Suprapubic skin (tissue), 4 donors: ENCODE measurements around the gene ENPP7. TPM values are rescaled to one million over a fixed set of nuclear protein-coding genes. Genes with fewer than 3 reads are reported as not detected.
A peak's percentile ranks its signal among the peaks of the same experiment; 100 is the strongest.

ENCODE experiments used
- DNase-seq, 2 donors: peaks; one replicate each; pipeline ENCODE4 v3.0.0-alpha.2; 2019; ENCODE audit warnings: low spot score in 2 of 2
- H3K27ac ChIP-seq: fragments of 200-600 bp; sonication (generic); one replicate; pipeline ENCODE4 v1.5.1; 2019
- H3K27me3 ChIP-seq: fragments of 200-600 bp; sonication (generic); one replicate; pipeline ENCODE4 v1.5.1; 2019
- H3K36me3 ChIP-seq: fragments of 200-600 bp; sonication (generic); one replicate; pipeline ENCODE4 v1.5.1; 2019
- H3K4me1 ChIP-seq: fragments of 200-600 bp; sonication (generic); one replicate; pipeline ENCODE4 v1.5.1; 2019
- H3K4me3 ChIP-seq: fragments of 200-600 bp; sonication (generic); one replicate; pipeline ENCODE4 v1.5.1; 2019; ENCODE audit warnings: mild to moderate bottlenecking
- H3K9me3 ChIP-seq: fragments of 200-600 bp; sonication (generic); one replicate; pipeline ENCODE4 v1.5.1; 2019
- EP300 ChIP-seq: sonication (generic); formaldehyde crosslinking; IDR thresholded peaks from one replicate; pipeline ENCODE4 v1.6.1; 2017; ENCODE audit warnings: antibody characterized with exemption
- POLR2A ChIP-seq, 2 donors: fragments of 450-650 bp; IDR thresholded peaks; one replicate each; pipeline ENCODE4 v1.6.1; 2017; ENCODE audit warnings: antibody characterized with exemption in 2 of 2, mild to moderate bottlenecking in 2 of 2, moderate library complexity in 2 of 2
- POLR2AphosphoS5 ChIP-seq, 3 donors: sonication (generic); formaldehyde crosslinking; IDR thresholded peaks; one replicate each; pipeline ENCODE4 v1.6.1; 2017; ENCODE audit warnings: antibody characterized with exemption in 3 of 3
- WGBS: methylation state at CpG from one replicate; pipeline ENCODE4 v1.1.5; 2018; 5-methylcytosine and 5-hydroxymethylcytosine counted together
- total RNA-seq, 4 donors: library from RNA; depleted of rRNA; stranded (reverse); fragments of >200 nt; gene quantifications; one replicate each; pipeline ENCODE4 v1.1.0, GENCODE V29; 2016
- TF ChIP-seq, protein P1 (sequence below), 2 donors: fragments of 200-600 bp in 1 of 2; fragments of 450-650 bp in 1 of 2; sonication (generic) in 1 of 2; IDR thresholded peaks; one replicate each; pipeline ENCODE4 v1.5.1; 2016 to 2019; ENCODE audit warnings: antibody characterized with exemption in 2 of 2, mild to moderate bottlenecking in 1 of 2, moderate library complexity in 1 of 2

ENPP7 gene
- total RNA-seq, 4 donors from 2014 or later: not detected

DNA sequence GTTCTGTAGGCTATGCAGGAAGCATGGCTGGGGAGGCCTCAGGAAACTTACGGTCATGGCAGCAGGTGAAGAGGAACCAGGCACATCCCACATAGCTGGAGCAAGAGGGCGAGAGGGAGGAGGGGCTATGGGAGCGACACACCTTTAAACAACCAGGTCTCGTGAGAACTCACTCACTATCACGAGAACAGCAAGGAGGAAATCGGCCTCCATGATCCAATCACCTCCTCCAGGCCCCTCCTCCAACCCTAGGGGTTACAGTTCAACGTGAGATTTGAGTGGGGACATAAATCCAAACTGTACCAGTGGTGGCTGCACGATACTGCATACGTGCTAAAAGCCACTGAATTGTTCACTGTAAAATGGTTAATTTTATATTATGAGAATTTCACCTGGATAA lies 26.1 kb upstream of the ENPP7 start:
- no peak overlapping the region for H3K27ac ChIP-seq
- DNase-seq: no peak
- peaks cover 11% of the 10 kb centered on the region for H3K4me1 ChIP-seq
- TF ChIP-seq POLR2AphosphoS5 (IDR thresholded peaks at IDR 0.05): no peak
- TF ChIP-seq EP300: no peak
- TF ChIP-seq, protein P1, sequence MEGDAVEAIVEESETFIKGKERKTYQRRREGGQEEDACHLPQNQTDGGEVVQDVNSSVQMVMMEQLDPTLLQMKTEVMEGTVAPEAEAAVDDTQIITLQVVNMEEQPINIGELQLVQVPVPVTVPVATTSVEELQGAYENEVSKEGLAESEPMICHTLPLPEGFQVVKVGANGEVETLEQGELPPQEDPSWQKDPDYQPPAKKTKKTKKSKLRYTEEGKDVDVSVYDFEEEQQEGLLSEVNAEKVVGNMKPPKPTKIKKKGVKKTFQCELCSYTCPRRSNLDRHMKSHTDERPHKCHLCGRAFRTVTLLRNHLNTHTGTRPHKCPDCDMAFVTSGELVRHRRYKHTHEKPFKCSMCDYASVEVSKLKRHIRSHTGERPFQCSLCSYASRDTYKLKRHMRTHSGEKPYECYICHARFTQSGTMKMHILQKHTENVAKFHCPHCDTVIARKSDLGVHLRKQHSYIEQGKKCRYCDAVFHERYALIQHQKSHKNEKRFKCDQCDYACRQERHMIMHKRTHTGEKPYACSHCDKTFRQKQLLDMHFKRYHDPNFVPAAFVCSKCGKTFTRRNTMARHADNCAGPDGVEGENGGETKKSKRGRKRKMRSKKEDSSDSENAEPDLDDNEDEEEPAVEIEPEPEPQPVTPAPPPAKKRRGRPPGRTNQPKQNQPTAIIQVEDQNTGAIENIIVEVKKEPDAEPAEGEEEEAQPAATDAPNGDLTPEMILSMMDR (IDR thresholded peaks at IDR 0.05): no peak
- no peak for TF ChIP-seq POLR2A (IDR thresholded peaks at IDR 0.05)
- H3K36me3 ChIP-seq: no peaks in the 10 kb centered on the region
- no peaks in the 10 kb centered on the region for H3K9me3 ChIP-seq
- 74% methylated on average over 9 of the region's 9 CpGs for WGBS
- peaks cover 46% of the 10 kb centered on the region for H3K27me3 ChIP-seq
- H3K4me3 ChIP-seq: no peak overlapping the region

DNA sequence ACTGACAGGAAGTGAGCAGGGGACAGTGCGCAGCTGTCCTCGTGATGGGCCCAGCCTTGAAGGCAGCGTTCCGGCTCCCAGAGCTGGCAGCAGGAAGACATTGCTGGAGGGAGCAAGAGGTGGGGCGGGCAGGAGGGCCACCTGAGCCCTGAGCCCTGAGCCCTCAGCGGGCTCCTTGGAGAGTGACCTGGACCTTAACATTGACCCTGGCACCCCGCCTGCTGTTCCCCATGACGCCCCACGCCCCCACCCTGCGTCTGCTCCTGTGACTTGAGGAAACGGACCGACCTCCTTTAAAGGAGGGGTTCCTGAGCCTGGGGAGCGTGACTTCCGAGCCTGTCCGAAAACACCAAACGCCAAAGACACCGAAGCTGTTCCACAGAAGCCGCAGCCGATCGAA lies 25.1 kb upstream of the ENPP7 start:
- no peak overlapping the region for H3K4me3 ChIP-seq
- no peak for TF ChIP-seq POLR2AphosphoS5 (IDR thresholded peaks at IDR 0.05)
- no peak for TF ChIP-seq EP300
- no peak for TF ChIP-seq POLR2A (IDR thresholded peaks at IDR 0.05)
- TF ChIP-seq, protein P1 (IDR thresholded peaks at IDR 0.05): no peak
- DNase-seq: no peak
- H3K9me3 ChIP-seq: no peaks in the 10 kb centered on the region
- no peaks in the 10 kb centered on the region for H3K36me3 ChIP-seq
- peaks cover 11% of the 10 kb centered on the region for H3K4me1 ChIP-seq
- H3K27me3 ChIP-seq: peaks cover 40% of the 10 kb centered on the region
- no peak overlapping the region for H3K27ac ChIP-seq
- WGBS: 83% methylated on average over 19 of the region's 20 CpGs

GRCh38 chr17:79706931-79707850 lies 23.6 kb upstream of the ENPP7 start:
- Histone ChIP-seq H3K4me3 (no peak overlapping the region), H3K36me3 (no peaks in the 10 kb centered on the region), H3K27ac (no peak overlapping the region), H3K4me1 (peaks cover 11% of the 10 kb centered on the region), H3K9me3 (no peaks in the 10 kb centered on the region), H3K27me3 (peaks cover 33% of the 10 kb centered on the region)
- no peak for DNase-seq
- WGBS: 43% methylated on average over 13 of the region's 25 CpGs
- TF ChIP-seq POLR2A (IDR thresholded peaks at IDR 0.05) (no peak), POLR2AphosphoS5 (IDR thresholded peaks at IDR 0.05) (no peak), EP300 (no peak)
- TF ChIP-seq, protein P1 (IDR thresholded peaks at IDR 0.05): no peak

DNA sequence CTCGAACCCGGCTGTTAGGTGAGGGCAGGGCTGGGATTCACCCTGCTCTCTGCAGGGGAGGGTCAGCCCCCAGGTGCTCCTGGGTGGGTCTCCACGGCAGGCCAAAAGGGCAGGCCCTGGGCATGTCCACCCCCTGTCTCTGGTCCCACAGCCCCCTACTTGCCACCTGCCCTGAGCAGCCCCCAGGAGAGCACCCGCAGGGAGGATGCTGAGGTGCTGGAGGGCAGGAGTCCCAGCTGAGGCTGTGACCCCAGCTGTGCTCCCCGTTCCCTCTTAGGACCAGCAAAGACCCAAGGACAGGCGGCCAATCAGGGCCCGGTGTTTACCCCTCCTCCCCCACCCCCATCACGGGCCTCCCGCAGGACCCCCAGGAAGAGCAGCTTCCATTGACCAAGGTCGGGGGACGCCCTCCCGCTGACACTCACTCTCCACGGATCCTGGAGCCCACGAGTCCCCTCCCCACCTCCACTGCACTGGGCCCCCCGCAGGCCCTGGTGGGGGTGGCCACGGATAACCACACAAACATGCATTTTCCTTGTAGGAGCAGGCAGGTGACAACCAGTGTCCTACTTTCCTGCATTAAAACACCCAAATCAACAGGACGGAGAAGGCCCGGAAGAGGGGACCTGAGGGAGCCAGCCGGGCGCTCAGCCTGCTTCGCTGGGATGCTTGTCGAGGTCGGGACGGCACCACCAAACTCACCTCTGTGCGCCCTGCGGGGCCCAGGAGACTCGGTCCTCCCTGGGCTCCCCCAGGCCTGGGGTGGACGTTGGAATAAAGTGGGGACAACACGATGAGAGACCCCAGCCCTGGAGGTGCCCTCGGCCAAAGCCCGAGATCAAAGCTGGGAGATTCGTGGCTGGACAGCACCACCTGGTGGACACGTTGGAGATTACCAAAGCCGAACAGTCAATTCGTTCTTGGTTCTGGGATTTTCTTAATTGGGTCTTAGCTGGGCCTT lies 22.5 kb upstream of the ENPP7 start:
- DNase-seq: no peak
- no peak overlapping the region for H3K27ac ChIP-seq
- TF ChIP-seq, protein P1 (IDR thresholded peaks at IDR 0.05): peak; percentile 64 to 74
- TF ChIP-seq POLR2AphosphoS5 (IDR thresholded peaks at IDR 0.05): no peak
- TF ChIP-seq POLR2A (IDR thresholded peaks at IDR 0.05): no peak
- TF ChIP-seq EP300: no peak
- no peak overlapping the region for H3K4me3 ChIP-seq
- 38% methylated on average over 17 of the region's 35 CpGs for WGBS
- no peaks in the 10 kb centered on the region for H3K36me3 ChIP-seq
- no peaks in the 10 kb centered on the region for H3K9me3 ChIP-seq
- H3K4me1 ChIP-seq: peaks cover 11% of the 10 kb centered on the region
- H3K27me3 ChIP-seq: peaks cover 23% of the 10 kb centered on the region
